Measurements from ENCODE around the gene SEPTIN3.
"Not testable (repeated sequence)": the region's sequence is repeated elsewhere in the genome, so short reads cannot be mapped to it uniquely, and the experiment has no call there.

The SEPTIN3 gene

DNA sequence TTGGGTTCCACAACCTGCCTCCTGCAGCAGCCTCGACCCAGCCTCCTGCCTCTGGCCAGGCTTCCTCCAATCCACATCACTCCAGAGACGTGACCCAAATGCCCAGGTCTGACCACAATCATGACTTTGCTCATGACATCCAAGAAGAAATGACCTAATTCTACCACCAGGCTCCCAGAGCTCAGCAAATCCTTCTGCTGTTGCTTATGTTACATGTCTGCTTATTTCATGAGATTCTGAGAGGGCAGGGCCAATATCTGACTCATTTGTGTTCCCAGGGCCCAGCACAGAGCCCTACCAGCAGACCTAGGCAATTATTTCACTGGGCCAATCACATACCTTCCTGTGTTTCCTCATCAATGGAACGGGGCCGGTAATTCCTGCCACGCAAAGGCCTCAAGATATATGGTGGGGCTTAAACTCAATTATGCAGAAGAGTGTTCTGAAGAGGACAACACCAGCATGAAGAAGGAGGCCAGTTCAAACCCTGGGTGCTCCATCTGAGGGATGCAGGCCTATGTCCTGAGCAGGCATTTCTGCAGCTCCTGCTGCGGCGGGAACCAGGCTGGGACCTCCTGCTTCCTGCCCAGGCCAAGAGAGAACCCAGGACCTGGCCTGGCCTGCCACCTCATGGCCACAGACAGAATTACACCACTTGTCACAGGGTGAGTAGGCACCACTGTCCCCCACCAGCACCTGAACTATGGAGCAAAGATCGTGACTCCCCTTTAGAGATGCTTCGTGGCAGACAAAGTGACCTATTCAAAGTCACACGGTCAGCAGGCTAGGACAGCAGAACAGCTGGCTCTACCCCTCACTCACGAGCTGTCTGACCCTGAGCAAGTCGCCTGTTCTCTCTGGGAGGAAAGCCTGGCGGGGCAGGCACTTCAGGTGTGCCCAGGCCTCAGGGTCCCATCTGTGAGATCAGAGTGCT, 28.1 kb upstream of the SEPTIN3 start:
- peak; percentile 80 for DNase-seq (ENCODE audit: low read depth)

DNA sequence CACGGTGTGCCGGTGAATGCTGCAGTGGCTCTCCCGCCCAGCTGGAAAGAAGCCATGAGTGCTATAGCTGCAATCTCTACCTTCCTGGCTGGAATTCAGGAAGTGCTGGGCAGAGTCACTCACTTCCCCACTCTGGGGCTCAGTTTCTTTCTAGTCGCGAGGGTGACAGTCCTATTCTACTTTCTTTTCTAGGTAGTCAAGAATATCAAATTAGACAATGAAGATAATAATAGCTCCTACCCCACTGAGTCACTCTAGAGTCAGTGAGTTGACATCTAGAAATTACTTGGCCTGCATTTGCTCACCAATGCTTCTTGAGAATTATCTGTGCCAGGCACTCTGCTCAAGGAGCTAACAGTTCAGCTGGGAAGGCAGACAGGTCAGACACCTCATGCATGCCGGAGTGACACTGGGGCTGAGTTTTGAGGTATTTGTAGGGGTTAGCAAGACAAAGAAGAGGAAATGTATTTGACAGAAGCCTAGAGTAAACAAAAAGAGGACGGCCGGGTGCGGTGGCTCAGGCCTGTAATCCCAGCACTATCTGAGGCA, 25.5 kb upstream of the SEPTIN3 start:
- no peak for DNase-seq (ENCODE audit: low read depth)

DNA sequence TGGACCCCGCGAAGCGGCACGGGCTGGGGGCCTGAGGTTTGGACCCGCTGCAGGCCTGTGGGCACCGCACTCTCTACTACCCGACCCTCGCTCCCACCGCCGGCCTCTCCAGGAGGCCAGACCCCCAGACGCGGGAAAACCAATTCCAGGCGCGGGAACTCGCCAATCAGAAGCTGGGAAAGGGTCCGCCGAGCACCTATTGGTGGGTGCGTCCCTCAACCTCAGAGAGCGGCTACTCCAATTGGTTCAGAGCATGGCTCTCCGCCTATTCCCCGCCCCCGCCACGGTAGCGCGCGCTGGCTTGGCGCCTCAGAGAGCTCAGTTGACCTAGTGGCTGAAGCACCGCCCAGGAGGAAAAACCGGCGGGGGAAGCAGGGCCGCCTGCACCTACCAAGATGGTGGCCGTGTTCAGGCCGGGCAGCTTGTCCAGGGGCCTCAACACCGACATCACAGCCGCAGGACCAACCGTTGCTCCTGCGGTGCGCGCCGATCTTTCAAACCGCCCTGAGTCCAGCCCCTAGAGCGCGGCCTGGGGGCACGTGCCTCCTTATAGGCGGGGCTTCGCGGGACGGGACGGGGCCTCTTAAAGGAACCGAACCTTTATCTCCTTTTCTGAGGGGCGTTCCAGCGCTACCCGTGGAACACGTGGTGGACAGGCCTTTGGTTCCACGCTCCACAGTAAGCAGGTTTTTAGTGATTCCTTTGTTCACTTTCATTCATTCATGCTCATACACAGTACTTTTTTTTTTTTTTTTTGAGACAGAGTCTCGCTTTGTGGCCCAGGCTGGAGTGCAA, 22.4 kb upstream of the SEPTIN3 start, which contains the start of gene CENPM:
Gene CENPM, minus strand, starts transcription at position 524 of the 795 bp plus-strand sequence. Its CDS starts 76 bp downstream, at position 448.
- DNase-seq (ENCODE audit: low read depth), result peak; percentile 75

DNA sequence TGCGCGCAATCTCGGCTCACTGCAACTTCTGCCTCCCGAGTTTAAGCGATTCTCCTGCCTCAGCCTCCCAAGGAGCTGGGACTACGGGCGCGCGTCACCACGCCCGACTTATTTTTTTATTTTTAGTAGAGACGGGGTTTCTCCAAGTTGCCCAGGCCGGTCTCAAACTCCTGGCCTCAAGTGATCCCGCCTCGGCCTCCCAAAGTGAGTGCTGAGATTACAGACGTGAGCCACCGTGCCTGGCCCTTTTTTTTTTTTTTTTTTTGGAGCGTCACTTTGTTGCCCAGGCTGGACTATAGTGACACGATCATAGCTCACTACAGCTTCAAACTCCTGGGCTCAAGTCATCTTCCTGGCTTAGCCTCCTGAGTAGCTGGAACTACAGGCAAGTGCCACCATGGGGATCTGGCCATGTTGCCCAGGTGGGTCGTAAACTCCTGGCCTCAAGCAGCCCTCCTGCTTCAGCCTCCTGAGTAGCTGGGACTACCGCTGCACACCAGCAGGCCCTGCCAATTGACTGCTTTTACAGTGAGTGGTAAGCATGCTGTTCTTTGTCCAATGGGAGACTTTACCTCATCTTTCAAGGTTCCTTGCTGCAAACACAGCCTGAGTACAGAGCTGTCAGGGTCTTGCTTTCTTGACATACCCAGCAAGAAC, 21.7 kb upstream of the SEPTIN3 start:
- DNase-seq (ENCODE audit: low read depth), result no peak

DNA sequence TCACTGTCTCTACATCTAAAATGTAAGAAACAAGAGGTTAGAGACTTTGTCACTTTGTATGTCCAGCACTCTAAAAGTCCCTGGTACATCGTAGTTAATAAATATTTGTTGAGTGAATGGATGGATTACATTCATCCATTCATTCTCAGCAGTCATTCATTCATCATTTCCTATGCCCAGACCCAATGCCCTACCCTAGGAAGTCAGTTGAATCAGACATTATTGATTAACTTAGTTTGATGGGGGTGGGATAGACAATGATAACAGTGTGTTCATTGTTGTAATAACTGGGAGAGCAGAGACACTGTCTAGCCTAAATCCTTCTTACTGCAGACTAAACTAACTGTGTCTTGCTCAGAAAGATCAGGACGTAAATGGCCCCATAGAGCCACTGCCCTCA, 21.1 kb upstream of the SEPTIN3 start:
- no peak for DNase-seq (ENCODE audit: low read depth)

DNA sequence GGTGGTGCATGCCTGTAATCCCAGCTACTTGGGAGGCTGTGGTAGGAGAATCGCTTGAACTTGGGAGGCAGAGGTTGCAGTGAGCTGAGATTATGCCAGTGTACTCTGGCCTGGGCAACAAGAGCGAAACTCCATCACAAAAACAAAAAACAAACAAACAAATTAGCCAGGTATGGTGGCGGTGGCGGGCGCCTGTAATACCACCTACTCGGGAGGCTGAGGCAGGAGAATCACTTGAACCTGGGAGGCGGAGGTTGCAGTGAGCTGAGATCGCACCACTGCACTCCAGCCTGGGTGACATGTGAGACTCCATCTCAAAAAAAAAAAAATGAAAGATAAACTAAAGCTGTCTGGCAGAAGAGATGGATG, 20.3 kb upstream of the SEPTIN3 start:
- DNase-seq (ENCODE audit: low read depth), result not testable (repeated sequence)

DNA sequence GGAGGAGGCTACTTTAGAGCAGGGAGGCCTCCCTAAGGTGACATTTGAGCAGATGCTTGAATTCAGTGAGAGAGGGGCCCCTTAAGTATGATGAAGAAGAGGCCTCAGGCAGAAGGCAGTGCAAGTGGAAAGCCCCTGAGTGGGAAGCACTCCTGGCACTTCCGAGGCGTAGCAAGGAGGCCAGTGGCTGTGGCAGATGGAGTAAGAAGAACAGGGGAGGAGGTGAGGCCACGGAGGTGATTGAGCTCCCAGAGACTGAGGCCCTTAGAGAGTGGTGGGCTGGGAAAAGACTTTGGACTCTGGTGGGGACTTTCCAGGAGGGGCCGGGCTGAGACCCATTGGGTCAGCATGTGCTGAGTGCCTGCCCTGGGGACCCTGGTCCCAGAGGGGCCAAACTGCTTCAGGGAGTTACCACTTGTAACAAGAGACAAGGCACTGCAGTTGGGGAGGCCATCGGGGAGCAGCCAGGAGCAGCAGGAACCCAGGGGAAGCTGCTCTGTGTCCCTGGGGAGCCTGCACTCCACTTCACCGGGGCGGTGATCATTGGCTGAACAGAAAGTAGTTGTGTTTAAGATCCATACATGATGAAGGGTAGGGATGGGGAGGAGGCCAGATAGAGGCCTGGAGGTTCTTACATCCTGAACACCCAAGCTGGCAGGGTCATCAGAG, 19.8 kb upstream of the SEPTIN3 start:
- DNase-seq (ENCODE audit: low read depth), result no peak

DNA sequence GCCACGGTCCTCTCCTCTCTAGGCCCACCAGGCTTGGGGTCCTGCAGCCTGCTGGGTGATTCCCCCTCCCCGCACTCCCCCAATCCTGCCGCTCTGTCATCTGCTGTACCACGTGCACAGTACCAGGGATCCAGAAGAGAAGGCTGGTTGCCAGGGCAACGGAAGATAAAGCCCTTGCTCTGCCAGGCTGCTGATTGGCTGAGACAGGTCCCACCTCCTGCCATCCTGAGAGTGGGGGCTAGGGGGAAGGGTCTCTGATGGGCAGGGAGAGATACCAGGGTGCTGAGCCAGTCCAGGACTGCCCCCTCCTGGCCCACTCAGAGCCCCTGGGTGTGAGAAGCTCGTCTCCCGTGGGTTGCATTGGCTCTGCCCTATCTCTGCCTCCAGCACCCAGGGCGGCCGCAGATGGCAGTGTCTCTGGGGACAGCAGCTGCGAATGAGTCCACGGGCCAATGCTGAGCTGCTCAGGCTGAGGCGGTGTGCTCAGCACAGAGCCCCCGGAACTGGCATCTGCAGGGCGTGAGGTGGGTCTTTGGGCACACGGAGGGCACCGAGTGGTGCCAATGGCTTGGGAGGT, 17.3 kb upstream of the SEPTIN3 start, which contains the start of gene SMIM45:
Gene SMIM45, plus strand, starts transcription at position 253 of the 577 bp plus-strand sequence.
- DNase-seq (ENCODE audit: low read depth), result no peak

DNA sequence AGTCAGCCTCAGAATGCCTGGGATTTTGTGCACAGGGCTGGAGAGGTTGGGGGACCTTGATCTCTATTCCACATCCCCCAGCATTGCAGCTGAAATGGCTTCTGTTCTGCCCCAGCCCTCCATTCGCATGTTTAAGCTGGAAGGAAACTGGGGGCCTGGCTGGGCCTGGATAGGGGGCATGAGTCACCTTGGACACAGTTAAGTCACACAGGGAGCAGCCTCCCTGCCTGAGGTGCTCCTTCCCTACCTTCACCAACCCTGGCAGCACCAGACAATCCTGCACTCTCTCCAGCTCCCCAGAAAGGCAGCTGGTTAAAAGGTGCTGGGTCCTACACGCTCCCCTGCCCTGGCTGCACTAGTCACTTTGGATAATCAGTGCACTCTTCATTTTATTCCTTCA, 16.5 kb upstream of the SEPTIN3 start:
- no peak for DNase-seq (ENCODE audit: low read depth)

DNA sequence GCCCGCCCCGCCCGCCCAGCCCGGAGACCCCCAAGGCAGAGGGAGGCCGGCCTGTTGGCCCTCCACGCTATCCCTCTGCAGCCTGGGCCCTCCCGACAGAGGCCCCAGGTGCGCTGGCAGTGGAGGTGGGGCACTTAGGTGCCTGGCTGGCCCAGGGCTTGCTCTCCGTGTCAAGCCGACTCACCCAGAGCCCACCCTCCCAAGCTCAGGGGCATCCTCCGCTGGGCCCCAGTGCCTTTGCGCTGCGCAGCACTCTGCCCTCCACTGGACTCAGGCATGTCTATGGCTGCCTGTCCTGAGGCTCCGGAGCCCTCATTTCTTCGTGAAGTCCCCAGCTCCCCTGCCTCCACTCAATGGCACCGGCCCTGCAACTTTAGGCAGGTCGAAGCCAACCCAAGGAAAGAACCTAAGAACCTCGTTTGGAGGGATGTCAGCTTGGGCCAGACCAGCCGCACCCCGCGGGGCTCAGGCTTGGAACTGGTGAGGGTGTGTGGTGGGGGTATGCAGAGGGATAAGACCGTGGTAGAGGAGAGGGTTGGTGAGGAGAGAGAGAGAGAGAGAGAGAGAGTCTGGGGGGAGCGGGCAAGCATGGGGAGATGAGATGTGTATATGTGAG, 11.2 kb upstream of the SEPTIN3 start:
- no peak for DNase-seq (ENCODE audit: low read depth)

DNA sequence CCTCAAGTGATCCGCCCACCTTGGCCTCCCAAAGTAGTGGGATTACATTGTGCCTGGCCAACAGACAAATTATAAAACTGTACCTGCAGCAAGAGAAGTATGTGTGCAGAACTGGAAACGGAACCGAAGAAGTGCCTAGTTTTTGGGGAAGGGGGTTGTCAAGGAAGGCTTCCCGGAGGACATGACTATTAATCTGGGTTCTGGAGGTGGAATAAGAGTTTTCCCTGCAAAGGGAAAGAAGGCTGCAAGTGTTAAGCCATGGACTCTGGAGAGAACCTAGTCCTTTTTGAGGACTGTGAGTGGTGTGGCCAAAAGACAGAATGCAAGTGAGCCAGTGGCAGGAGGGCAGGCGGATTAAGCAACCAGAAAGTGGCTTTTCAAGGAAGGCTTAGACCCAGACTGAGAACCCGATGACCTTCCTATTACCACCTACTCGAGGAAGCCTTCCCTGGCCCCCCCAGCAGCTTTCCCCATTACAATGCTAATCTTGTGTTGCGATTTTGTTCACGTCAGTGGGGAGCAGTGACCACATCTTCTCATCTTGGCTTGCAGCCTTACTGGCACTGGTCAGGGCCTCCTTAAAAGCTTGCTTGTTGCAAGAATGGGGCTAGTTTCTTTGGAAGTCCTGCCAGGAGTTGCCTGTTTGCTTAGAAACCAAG, 5.7 kb upstream of the SEPTIN3 start:
- no peak for DNase-seq (ENCODE audit: low read depth)

DNA sequence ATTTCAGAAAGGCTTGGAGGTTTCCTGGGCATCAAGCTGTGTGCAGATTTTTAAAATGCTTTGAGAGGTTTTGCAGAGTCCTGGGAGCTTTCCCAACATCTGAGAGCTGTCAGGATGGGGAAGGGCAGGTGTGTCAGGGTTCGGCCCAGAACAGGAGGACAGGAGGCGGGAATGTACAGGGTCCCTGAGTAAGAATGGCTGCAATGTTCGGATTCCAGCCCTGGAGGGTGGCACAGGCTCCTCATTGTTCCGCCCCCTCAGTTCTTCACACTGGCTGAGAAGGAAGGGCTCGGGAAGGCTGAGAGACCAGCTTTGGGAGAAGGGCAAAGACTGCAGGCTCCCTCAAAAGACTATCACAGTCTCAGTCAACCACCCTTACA, 5.1 kb upstream of the SEPTIN3 start:
- no peak for DNase-seq (ENCODE audit: low read depth)

DNA sequence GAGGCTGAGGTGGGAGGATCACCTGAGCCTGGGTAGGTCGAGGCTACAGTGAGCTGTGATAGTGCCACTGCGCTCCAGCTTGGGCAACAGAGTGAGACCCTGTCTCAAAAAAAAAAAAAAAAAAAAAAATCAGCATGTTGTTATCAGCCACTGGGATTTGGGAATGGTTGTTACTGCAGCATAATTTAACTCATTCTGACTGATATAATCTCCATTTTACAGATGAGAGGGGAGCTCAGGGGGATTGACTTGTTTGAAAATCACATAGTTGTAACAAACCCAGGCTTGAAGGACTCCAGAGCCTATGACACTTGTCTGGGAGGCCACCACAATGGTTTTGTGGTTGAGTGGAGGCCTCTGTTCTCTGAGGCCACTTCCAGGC, 3.0 kb upstream of the SEPTIN3 start:
- DNase-seq (ENCODE audit: low read depth), result no peak

DNA sequence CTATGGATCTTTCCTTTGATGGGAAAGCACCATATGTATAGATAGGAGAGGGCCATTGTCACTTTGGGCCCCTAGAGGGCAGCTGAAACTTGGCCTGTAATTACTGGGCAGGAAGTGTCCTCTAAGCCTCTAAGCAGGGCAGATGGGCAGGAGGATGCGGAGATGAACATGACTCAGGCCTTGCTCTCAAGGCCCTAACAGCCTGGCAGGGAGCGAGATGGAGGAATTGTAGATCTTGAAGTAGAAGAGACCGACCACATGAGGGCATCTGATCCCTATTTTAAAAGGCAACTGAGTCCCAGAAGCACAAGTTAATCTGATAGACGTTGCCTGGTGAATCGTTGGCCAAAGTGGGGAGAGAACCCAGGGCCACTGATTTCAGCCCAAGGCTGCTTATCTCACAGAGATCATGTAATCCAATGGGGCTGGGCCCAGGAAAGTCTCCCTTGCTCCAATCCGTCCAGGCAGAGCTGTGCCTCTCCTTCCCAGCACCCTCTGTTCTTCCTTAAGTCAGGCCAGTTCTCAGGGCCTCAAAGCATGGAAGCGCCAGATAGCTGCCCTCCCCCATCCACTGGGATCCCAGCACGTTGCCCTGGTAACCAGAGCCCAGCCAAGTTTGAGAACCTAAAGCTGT, 2.5 kb upstream of the SEPTIN3 start:
- DNase-seq (ENCODE audit: low read depth), result no peak

DNA sequence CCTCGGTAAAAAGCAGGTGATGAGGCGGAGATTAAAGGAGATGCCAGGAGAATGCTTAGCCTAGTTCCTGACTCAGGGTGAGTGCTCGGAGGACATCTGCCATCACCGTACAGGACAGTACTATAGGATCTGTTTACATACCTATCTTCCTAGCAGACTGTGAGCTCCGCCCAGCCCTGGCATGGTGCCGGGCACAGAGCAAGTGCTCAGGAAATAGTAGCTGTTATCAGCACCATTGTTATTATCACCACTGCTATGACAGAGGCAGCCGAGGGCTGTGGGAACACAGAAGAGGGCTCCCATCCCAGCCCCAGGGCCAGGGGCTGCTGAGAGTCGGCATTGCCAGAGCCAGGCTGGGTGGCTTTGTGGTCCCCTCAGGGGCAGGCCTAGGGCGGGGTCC, 642 bp upstream of the SEPTIN3 start:
- DNase-seq (ENCODE audit: low read depth), result no peak

DNA sequence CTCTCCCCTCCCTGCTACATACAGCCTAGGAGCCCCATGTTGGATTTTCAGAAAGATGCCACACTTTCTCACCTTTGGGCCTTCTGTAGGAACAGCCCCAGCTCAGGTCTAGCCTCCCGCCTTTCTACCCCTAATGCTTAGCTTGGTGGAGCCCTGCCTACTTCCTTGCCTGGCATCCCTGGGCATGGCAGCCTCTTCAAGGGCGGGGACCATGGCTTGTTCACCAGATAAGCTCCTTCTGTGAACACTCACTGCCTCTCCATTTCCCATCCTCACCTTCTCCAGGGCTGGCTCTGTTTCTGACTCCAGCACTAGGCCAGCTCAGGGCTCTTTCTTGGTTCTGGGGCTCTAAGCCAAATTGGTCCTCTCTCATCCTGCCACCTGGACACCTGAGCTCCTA, 1.4 kb downstream of the SEPTIN3 start:
- no peak for DNase-seq (ENCODE audit: low read depth)

DNA sequence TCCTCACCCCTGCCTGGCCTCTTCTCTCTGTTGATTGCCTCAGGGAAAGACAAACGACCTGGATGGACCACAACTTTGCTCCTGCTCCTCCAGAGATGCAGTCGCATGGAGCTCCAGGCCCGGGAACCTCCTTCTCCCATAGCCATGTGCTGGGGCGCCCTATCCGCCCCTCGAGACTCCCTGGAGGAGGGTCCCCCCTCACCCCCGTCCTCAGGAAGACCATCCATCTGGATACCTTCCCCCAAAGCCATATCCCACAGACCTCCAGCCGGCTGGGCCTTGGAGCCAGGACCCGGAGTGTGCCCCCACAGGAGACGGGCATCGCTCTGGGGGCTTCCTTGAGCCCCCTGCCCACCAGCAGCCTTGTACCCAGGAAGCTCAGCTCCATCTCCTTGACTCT, 2.2 kb downstream of the SEPTIN3 start:
- DNase-seq (ENCODE audit: low read depth), result no peak

DNA sequence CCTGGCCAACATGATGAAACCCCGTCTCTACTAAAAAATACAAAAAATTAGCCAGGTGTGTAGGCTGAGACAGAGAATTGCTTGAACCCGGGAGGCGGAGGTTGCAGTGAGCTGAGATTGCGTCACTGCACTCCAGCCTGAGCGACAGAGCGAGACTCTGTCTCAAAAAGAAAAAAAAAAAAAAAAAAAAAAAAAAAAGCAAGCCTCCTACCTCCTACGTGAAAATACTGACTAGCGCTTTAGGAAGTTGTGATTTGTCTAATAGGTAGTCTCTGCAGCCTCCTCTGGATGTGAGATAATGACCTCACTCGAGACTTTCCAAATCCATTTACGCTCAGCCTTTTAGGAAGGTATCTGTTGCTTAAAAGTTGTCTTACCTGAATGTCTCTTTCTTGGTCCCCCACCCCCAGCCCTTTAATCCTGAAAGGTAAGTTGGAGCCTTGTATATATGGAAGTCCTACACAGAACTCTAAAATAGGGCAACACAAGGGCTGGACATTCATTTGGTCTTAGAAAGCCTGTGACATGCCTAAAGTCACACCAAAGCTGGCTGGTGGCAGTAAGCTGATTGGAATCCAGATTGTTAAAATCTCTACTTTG, 5.5 kb downstream of the SEPTIN3 start:
- DNase-seq (ENCODE audit: low read depth), result no peak
